ENCODE data around the gene TRAPPC6A. TPM values are rescaled to one million over a fixed set of nuclear protein-coding genes. Genes with fewer than 3 reads are reported as not detected.

The TRAPPC6A gene
- total and polyA plus RNA-seq, 2 of the 13 experiments (the other 11 are each of a cell fraction or from before 2014, with no cell fraction given), result 6.5 to 21.0 TPM

- TF ChIP-seq GMEB2 (CRISPR knock-in tag; IDR thresholded peaks at IDR 0.05; ENCODE audit: low read depth), result no peak
- peak; percentile 9; the same call in 1 of the 2 replicates for TF ChIP-seq THAP11 (CRISPR knock-in tag; IDR thresholded peaks at IDR 0.05)
- no peak for TF ChIP-seq ZNF224 (CRISPR knock-in tag; IDR thresholded peaks at IDR 0.05)
- 0 out of 2 replicates have a peak, but pooled peaks have one; percentile 29 for TF ChIP-seq NR1H2 (CRISPR knock-in tag; IDR thresholded peaks at IDR 0.05; ENCODE audit: borderline replicate concordance, low read depth)
- TF ChIP-seq ZNF710 (CRISPR knock-in tag; IDR thresholded peaks at IDR 0.05; ENCODE audit: borderline replicate concordance), result peak; percentile 61; the same call in 1 of the 2 replicates
- no peak for TF ChIP-seq AKNA (CRISPR knock-in tag; IDR thresholded peaks at IDR 0.05; ENCODE audit: borderline replicate concordance)
- TF ChIP-seq ZNF576 (CRISPR knock-in tag; IDR thresholded peaks at IDR 0.05), result no peak
- TF ChIP-seq JDP2 (CRISPR knock-in tag; IDR thresholded peaks at IDR 0.05; ENCODE audit: borderline replicate concordance), result no peak
- 0 out of 2 replicates have a peak, but pooled peaks have one; percentile 0 for TF ChIP-seq ZFP90 (CRISPR knock-in tag; IDR thresholded peaks at IDR 0.05; ENCODE audit: borderline replicate concordance)
- no peak for TF ChIP-seq ZNF367 (CRISPR knock-in tag; IDR thresholded peaks at IDR 0.05; ENCODE audit: borderline replicate concordance)
- TF ChIP-seq ZNF543 (CRISPR knock-in tag; IDR thresholded peaks at IDR 0.05), result no peak
- TF ChIP-seq SMC3 (IDR thresholded peaks at IDR 0.05; ENCODE audit: low read length), result no peak
- TF ChIP-seq RNF219 (CRISPR knock-in tag; IDR thresholded peaks at IDR 0.05), result no peak
- TF ChIP-seq ZBTB7B (CRISPR knock-in tag; IDR thresholded peaks at IDR 0.05), result 0 out of 2 replicates have a peak, but pooled peaks have one; percentile 26
- no peak for TF ChIP-seq ZNF34 (CRISPR knock-in tag; IDR thresholded peaks at IDR 0.05; ENCODE audit: borderline replicate concordance)
- TF ChIP-seq ATF7-NPFF (CRISPR knock-in tag; IDR thresholded peaks at IDR 0.05; ENCODE audit: low read depth), result no peak
- TF ChIP-seq GATAD2A (CRISPR knock-in tag; IDR thresholded peaks at IDR 0.05), result no peak
Observed at GRCh38 chr19:45179072-45179891, 1.2 kb upstream of the TRAPPC6A start (continued).

Measured in HepG2 (cell line).